Measurements from ENCODE around the gene VKORC1.

- TF ChIP-seq CTCF (IDR thresholded peaks at IDR 0.05; ENCODE audit: poor library complexity) (no peak), EZH2phosphoT487 (IDR thresholded peaks at IDR 0.05; ENCODE audit: low read depth, severe bottlenecking, unreplicated experiment) (no peak)
These were observed 6.0 kb downstream of the VKORC1 start, which contains the start of gene PRSS53 for GRCh38 chr16:31088459-31089183.
